ENCODE data around the gene SLC20A1. TPM values are rescaled to one million over a fixed set of nuclear protein-coding genes. Genes with fewer than 3 reads are reported as not detected.
"Not testable (repeated sequence)": the region's sequence is repeated elsewhere in the genome, so short reads cannot be mapped to it uniquely, and the experiment has no call there.

Gene SLC20A1
- total RNA-seq, 1 donor from 2014 or later, result 18.4 TPM

GRCh38 chr2:112614201-112614840 lies 31.4 kb upstream of the SLC20A1 start:
- H3K27me3 ChIP-seq, result no peaks in the 10 kb centered on the region
- no peak overlapping the region for H3K27ac ChIP-seq
- TF ChIP-seq CTCF (IDR thresholded peaks at IDR 0.05), result no peak
- intact Hi-C loops (cut with DNase I), result no loop called here
- H3K4me3 ChIP-seq, result no peak overlapping the region
- peak in 1 of 2 donors; percentile 47 for DNase-seq (ENCODE audit: low spot score in 2 of 2)
- H3K9me3 ChIP-seq, result no peaks in the 10 kb centered on the region
- no peaks in the 10 kb centered on the region for H3K4me1 ChIP-seq
- H3K36me3 ChIP-seq, result no peaks in the 10 kb centered on the region

- no peak for TF ChIP-seq CTCF (IDR thresholded peaks at IDR 0.05)
- H3K27ac ChIP-seq, result no peak overlapping the region
- H3K9me3 ChIP-seq, result no peaks in the 10 kb centered on the region
- no peak overlapping the region for H3K4me3 ChIP-seq
- no peaks in the 10 kb centered on the region for H3K36me3 ChIP-seq
- intact Hi-C loops (cut with DNase I), result no loop called here
- H3K4me1 ChIP-seq, result no peaks in the 10 kb centered on the region
- peak in 1 of 2 donors; percentile 7 for DNase-seq (ENCODE audit: low spot score in 2 of 2)
- no peaks in the 10 kb centered on the region for H3K27me3 ChIP-seq
Measured at GRCh38 chr2:112615051-112615450, 30.7 kb upstream of the SLC20A1 start.

- H3K27ac ChIP-seq; H3K27me3 ChIP-seq; H3K4me1 ChIP-seq; H3K9me3 ChIP-seq; H3K36me3 ChIP-seq; H3K4me3 ChIP-seq; intact Hi-C loops (cut with DNase I): not testable (repeated sequence)
- peak in 1 of 2 donors; percentile 15 for DNase-seq (ENCODE audit: low spot score in 2 of 2)
Measured at GRCh38 chr2:112615798-112616197, 29.9 kb upstream of the SLC20A1 start.

GRCh38 chr2:112618383-112618782 lies 27.4 kb upstream of the SLC20A1 start:
- intact Hi-C loops (cut with DNase I), result no loop called here
- peak in 1 of 2 donors; percentile 22 for DNase-seq (ENCODE audit: low spot score in 2 of 2)
- Histone ChIP-seq H3K9me3 (no peaks in the 10 kb centered on the region), H3K27me3 (no peaks in the 10 kb centered on the region), H3K4me1 (no peaks in the 10 kb centered on the region), H3K4me3 (no peak overlapping the region), H3K27ac (no peak overlapping the region), H3K36me3 (no peaks in the 10 kb centered on the region)
- TF ChIP-seq CTCF (IDR thresholded peaks at IDR 0.05), result no peak

- peaks cover 0 to 7% of the 10 kb centered on the region in 2 donors for H3K4me1 ChIP-seq
- H3K27me3 ChIP-seq, result no peaks in the 10 kb centered on the region
- TF ChIP-seq CTCF (IDR thresholded peaks at IDR 0.05), result no peak
- DNase-seq (ENCODE audit: low spot score in 2 of 2), result peak in 1 of 2 donors; percentile 59
- intact Hi-C loops (cut with DNase I), result no loop called here
- no peaks in the 10 kb centered on the region for H3K9me3 ChIP-seq
- no peaks in the 10 kb centered on the region for H3K36me3 ChIP-seq
- no peak overlapping the region for H3K4me3 ChIP-seq
- peak overlapping the region in 1 of 2 donors; percentile 33 for H3K27ac ChIP-seq
Measured at GRCh38 chr2:112621790-112622527, 23.8 kb upstream of the SLC20A1 start.

- no peak for TF ChIP-seq CTCF (IDR thresholded peaks at IDR 0.05)
- Histone ChIP-seq H3K27me3 (no peaks in the 10 kb centered on the region), H3K4me3 (no peak overlapping the region), H3K27ac (peak overlapping the region in 1 of 2 donors; percentile 33), H3K9me3 (no peaks in the 10 kb centered on the region), H3K4me1 (peaks cover 0 to 9% of the 10 kb centered on the region in 2 donors), H3K36me3 (no peaks in the 10 kb centered on the region)
- no peak for DNase-seq (ENCODE audit: low spot score in 2 of 2)
- intact Hi-C loops (cut with DNase I), result no loop called here
Measured at GRCh38 chr2:112622528-112622849, 23.2 kb upstream of the SLC20A1 start.
